T-helper 2 cell (primary cell): ENCODE measurements around the gene SMYD4.
A peak's percentile ranks its signal among the peaks of the same experiment; 100 is the strongest.
"Not testable (repeated sequence)": the region's sequence is repeated elsewhere in the genome, so short reads cannot be mapped to it uniquely, and the experiment has no call there.

Source experiments
- DNase-seq, 5 experiments: peaks; one replicate each; pipeline versions ENCODE4 v3.0.0 to v3.0.0-alpha.2; 2012 to 2022

SMYD4 gene

GRCh38 chr17:1783271-1783670, 46.4 kb downstream of the SMYD4 start:
- no peak for DNase-seq

- no peak for DNase-seq
Observed at GRCh38 chr17:1782171-1782567, 47.5 kb downstream of the SMYD4 start.

GRCh38 chr17:1779571-1780131, 50.1 kb downstream of the SMYD4 start:
- no peak for DNase-seq

GRCh38 chr17:1776857-1777256, 52.8 kb downstream of the SMYD4 start:
- no peak for DNase-seq

- no peak for DNase-seq
Observed at GRCh38 chr17:1776328-1776727, 53.4 kb downstream of the SMYD4 start.

GRCh38 chr17:1774390-1775176, 55.1 kb downstream of the SMYD4 start:
- no peak for DNase-seq

- no peak for DNase-seq
Observed at GRCh38 chr17:1773696-1774181, 56.0 kb downstream of the SMYD4 start.

GRCh38 chr17:1773000-1773695, 56.6 kb downstream of the SMYD4 start:
- not testable (repeated sequence) for DNase-seq

- DNase-seq, result no peak
Observed at GRCh38 chr17:1769822-1770477, 59.8 kb downstream of the SMYD4 start.

GRCh38 chr17:1767358-1767757, 62.3 kb downstream of the SMYD4 start:
- DNase-seq, result no peak

GRCh38 chr17:1766382-1767135, 63.1 kb downstream of the SMYD4 start:
- no peak for DNase-seq

GRCh38 chr17:1765576-1765975, 64.1 kb downstream of the SMYD4 start:
- DNase-seq, result no peak

GRCh38 chr17:1764705-1765104, 65.0 kb downstream of the SMYD4 start:
- not testable (repeated sequence) for DNase-seq

GRCh38 chr17:1764284-1764683, 65.4 kb downstream of the SMYD4 start:
- peak in 3 of 5 experiments; percentile 46 to 95 (median 51) for DNase-seq

- peak in 1 of 5 experiments; percentile 13 for DNase-seq
Observed at GRCh38 chr17:1762901-1763898, 66.5 kb downstream of the SMYD4 start.

GRCh38 chr17:1762233-1762900, 67.3 kb downstream of the SMYD4 start:
- no peak for DNase-seq

GRCh38 chr17:1759529-1759928, 70.2 kb downstream of the SMYD4 start:
- DNase-seq, result no peak

- DNase-seq, result no peak
Observed at GRCh38 chr17:1758807-1759206, 70.9 kb downstream of the SMYD4 start.

- DNase-seq, result no peak
Observed at GRCh38 chr17:1755827-1756262, 73.9 kb downstream of the SMYD4 start.

GRCh38 chr17:1755252-1755826, 74.4 kb downstream of the SMYD4 start:
- no peak for DNase-seq
